ENCODE results near the gene FBXO5. TPM values are rescaled to one million over a fixed set of nuclear protein-coding genes. Genes with fewer than 3 reads are reported as not detected.

The FBXO5 gene
- total RNA-seq, 2 experiments from 2014 or later = 40.9 to 44.0 TPM

- no peak for DNase-seq
- CTCF ChIA-PET = no interaction called here
- Mint-ChIP-seq H3K9me3 (no peaks in the 10 kb centered on the region), H3K4me3 (no peak overlapping the region), H3K27ac (no peak overlapping the region), H3K36me3 (ENCODE audit: low read depth) (no peaks in the 10 kb centered on the region), H3K4me1 (ENCODE audit: low read depth) (peaks cover 6% of the 10 kb centered on the region), H3K27me3 (peaks cover 11% of the 10 kb centered on the region)
- intact Hi-C loops (cut with micrococcal nuclease) = no loop called here
- no peak for ATAC-seq
- POLR2A ChIA-PET = no interaction called here
- no peak for TF ChIP-seq CTCF (IDR thresholded peaks at IDR 0.05)
Measured at GRCh38 chr6:153028286-153028685, 45.4 kb upstream of the FBXO5 start.

GRCh38 chr6:153027480-153027879 is 44.6 kb upstream of the FBXO5 start:
- Mint-ChIP-seq H3K27ac (no peak overlapping the region), H3K36me3 (ENCODE audit: low read depth) (no peaks in the 10 kb centered on the region), H3K9me3 (no peaks in the 10 kb centered on the region), H3K4me1 (ENCODE audit: low read depth) (peaks cover 6% of the 10 kb centered on the region), H3K4me3 (no peak overlapping the region), H3K27me3 (peaks cover 11% of the 10 kb centered on the region)
- POLR2A ChIA-PET = no interaction called here
- no peak for TF ChIP-seq CTCF (IDR thresholded peaks at IDR 0.05)
- CTCF ChIA-PET = interaction anchor here (1.0 to 1.5 kb wide), 2 partner anchors 29 to 73 kb away, joined by 3 to 6 read pairs; no protein-coding TSS in a partner anchor
- no peak for ATAC-seq
- no peak for DNase-seq
- intact Hi-C loops (cut with micrococcal nuclease) = no loop called here

GRCh38 chr6:153024709-153025017 is 41.8 kb upstream of the FBXO5 start:
- CTCF ChIA-PET = interaction anchor here (1.0 to 3.0 kb wide), 9 partner anchors 17 to 160 kb away, joined by 3 to 16 read pairs (median 5); no protein-coding TSS in a partner anchor
- Mint-ChIP-seq H3K36me3 (ENCODE audit: low read depth) (no peaks in the 10 kb centered on the region), H3K9me3 (no peaks in the 10 kb centered on the region), H3K4me3 (no peak overlapping the region), H3K4me1 (ENCODE audit: low read depth) (peaks cover 6% of the 10 kb centered on the region), H3K27ac (no peak overlapping the region), H3K27me3 (peaks cover 14% of the 10 kb centered on the region)
- intact Hi-C loops (cut with micrococcal nuclease) = loop anchor here (1.0 to 5.0 kb wide), 2 partner anchors 72 to 160 kb away; no protein-coding TSS in a partner anchor
- DNase-seq (no peak), ATAC-seq (no peak)
- POLR2A ChIA-PET = no interaction called here
- TF ChIP-seq CTCF (IDR thresholded peaks at IDR 0.05) = no peak

- Mint-ChIP-seq H3K4me1 (ENCODE audit: low read depth) (peaks cover 6% of the 10 kb centered on the region), H3K4me3 (no peak overlapping the region), H3K27ac (no peak overlapping the region), H3K9me3 (no peaks in the 10 kb centered on the region), H3K36me3 (ENCODE audit: low read depth) (no peaks in the 10 kb centered on the region), H3K27me3 (peaks cover 13% of the 10 kb centered on the region)
- TF ChIP-seq CTCF (IDR thresholded peaks at IDR 0.05) = peak; percentile 75
- intact Hi-C loops (cut with micrococcal nuclease) = loop anchor here (1.0 to 5.0 kb wide), 2 partner anchors 72 to 160 kb away; no protein-coding TSS in a partner anchor
- ATAC-seq (peak; percentile 93), DNase-seq (peak; percentile 59)
- ChIA-PET CTCF (interaction anchor here (0.7 to 3.0 kb wide), 11 partner anchors 8 to 160 kb away, joined by 3 to 16 read pairs (median 5); no protein-coding TSS in a partner anchor), POLR2A (no interaction called here)
Measured at GRCh38 chr6:153023977-153024708, 41.3 kb upstream of the FBXO5 start.

DNA sequence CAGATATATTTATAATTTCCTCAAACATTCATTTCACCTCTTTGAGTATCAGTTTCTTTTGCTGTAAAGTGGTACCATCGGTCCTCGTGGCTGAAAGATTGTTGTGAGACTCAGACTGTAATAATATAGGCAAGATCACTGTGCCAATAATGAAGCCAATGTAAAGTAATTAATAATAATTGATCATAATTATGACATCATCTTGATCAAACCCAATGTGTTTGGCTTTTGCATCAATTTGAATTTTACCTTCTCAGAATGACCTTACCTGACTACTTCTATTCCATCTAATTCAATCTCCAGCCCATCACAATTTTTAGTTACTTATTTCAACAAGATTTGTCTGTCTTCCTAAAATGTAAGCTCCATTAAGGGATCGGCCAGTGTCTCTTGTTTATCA is 35.5 kb upstream of the FBXO5 start:
- Mint-ChIP-seq H3K27ac (no peak overlapping the region), H3K27me3 (peaks cover 23% of the 10 kb centered on the region), H3K36me3 (ENCODE audit: low read depth) (no peaks in the 10 kb centered on the region), H3K4me3 (no peak overlapping the region), H3K9me3 (no peaks in the 10 kb centered on the region), H3K4me1 (ENCODE audit: low read depth) (no peaks in the 10 kb centered on the region)
- intact Hi-C loops (cut with micrococcal nuclease) = no loop called here
- TF ChIP-seq CTCF (IDR thresholded peaks at IDR 0.05) = no peak
- POLR2A ChIA-PET = interaction anchor here (1.1 kb wide), 1 partner anchor 38 kb away, joined by 3 read pairs; no protein-coding TSS in a partner anchor
- CTCF ChIA-PET = interaction anchor here (0.8 kb wide), 1 partner anchor 70 kb away, joined by 3 read pairs; no protein-coding TSS in a partner anchor
- ATAC-seq = no peak
- DNase-seq = no peak
